WTC11 (cell line): ENCODE measurements around the gene PFDN1.

Experiments used
- ESRRA ChIP-seq: sonication (generic); formaldehyde crosslinking; IDR thresholded peaks from 2 replicates; pipeline ENCODE4 v1.8.1; 2022; ENCODE audit warnings: mild to moderate bottlenecking, missing genetic modification reagents, borderline replicate concordance
- TF ChIP-seq, protein P1 (sequence below): sonication (generic); formaldehyde crosslinking; IDR thresholded peaks from 2 replicates; pipeline ENCODE4 v1.8.0; 2022; ENCODE audit warnings: mild to moderate bottlenecking, missing genetic modification reagents
- TF ChIP-seq, protein P2 (sequence below): fragments of 200-600 bp; IDR thresholded peaks from 2 replicates; pipeline ENCODE4 v1.8.0; 2022; ENCODE audit warnings: antibody characterized with exemption

DNA sequence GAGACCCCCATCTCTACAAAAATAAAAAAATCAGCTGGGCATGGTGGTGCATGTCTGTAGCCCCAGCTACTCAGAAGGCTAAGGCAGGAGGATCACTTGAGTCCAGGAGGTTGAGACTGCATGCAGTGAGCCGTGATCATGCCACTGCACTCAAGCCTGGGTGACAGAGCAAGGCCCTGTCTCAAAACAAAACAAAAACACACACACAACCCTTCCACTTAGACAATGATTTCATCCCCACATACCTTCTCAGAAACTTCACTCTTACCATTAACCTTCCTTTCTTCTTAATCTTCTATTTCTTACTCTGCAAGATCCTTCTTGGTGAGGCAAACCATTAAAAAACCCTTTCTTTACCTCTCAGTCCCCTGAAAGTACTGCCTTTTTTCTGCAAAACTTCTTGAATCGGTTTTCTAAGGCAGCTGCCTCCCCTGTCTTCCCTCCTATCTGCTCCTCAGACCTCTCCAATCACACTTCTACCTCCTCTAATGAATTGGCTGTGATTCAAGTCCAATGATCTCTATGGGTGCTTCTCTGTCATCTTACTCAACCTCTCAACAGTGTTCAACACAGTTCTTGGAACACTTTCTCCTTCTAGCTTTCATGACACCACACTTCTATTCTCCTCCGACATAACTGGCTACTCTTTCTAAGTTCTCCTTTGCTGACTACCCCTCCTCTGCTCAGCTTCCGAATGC lies 47.3 kb downstream of the PFDN1 start:
- TF ChIP-seq, protein P1, sequence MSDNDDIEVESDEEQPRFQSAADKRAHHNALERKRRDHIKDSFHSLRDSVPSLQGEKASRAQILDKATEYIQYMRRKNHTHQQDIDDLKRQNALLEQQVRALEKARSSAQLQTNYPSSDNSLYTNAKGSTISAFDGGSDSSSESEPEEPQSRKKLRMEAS = no peak
- TF ChIP-seq ESRRA (CRISPR knock-in tag) = no peak
- TF ChIP-seq, protein P2, sequence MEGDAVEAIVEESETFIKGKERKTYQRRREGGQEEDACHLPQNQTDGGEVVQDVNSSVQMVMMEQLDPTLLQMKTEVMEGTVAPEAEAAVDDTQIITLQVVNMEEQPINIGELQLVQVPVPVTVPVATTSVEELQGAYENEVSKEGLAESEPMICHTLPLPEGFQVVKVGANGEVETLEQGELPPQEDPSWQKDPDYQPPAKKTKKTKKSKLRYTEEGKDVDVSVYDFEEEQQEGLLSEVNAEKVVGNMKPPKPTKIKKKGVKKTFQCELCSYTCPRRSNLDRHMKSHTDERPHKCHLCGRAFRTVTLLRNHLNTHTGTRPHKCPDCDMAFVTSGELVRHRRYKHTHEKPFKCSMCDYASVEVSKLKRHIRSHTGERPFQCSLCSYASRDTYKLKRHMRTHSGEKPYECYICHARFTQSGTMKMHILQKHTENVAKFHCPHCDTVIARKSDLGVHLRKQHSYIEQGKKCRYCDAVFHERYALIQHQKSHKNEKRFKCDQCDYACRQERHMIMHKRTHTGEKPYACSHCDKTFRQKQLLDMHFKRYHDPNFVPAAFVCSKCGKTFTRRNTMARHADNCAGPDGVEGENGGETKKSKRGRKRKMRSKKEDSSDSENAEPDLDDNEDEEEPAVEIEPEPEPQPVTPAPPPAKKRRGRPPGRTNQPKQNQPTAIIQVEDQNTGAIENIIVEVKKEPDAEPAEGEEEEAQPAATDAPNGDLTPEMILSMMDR = no peak
